HepG2 (cell line): ENCODE results near the gene NFATC4. TPM values are rescaled to one million over a fixed set of nuclear protein-coding genes. Genes with fewer than 3 reads are reported as not detected.
A peak's percentile ranks its signal among the peaks of the same experiment; 100 is the strongest.

ENCODE experiments used
- ATAC-seq: fragments of 200-7000 bp; cut with Tn5 transposase; 3 replicates; pipeline ENCODE4 v1.9.1; 2020; ENCODE audit warnings: mild to moderate bottlenecking, moderate library complexity
- BruUV-seq: library from RNA; stranded (reverse); fragments of 400-500 nt; replicated peaks from 2 replicates; lab custom pipeline; 2021; lab: Mats Ljungman, UMichigan
- CTCF ChIA-PET: fragments of 300-600 bp; formaldehyde crosslinking; extraction: SDS; loops from one replicate; lab custom pipeline; 2021; ENCODE audit warnings: low total read pairs, inconsistent platforms, low intra/inter-chr PET ratio; lab: Yijun Ruan, JAX
- POLR2A ChIA-PET: fragments of 350-600 bp; sonication (Branson Sonifier 250); formaldehyde crosslinking; loops from one replicate; lab custom pipeline; 2020; ENCODE audit warnings: antibody characterized with exemption, inconsistent platforms; lab: Yijun Ruan, JAX
- DNase-seq: peaks from one replicate; pipeline ENCODE4 v3.0.0-alpha.2; 2015; ENCODE audit warnings: low spot score
- FAIRE-seq: peaks from 3 replicates; lab custom pipeline; 2011; peaks lifted over from hg19 to GRCh38; lab: Jason Lieb, UNC
- H2AFZ ChIP-seq: one replicate; pipeline ENCODE4 v1.6.1; 2011; ENCODE audit warnings: low read length, inconsistent platforms
- H3K27ac ChIP-seq: fragments of 300-600 bp; 3 replicates; pipeline ENCODE4 v1.8.0; 2011; ENCODE audit warnings: mixed run types, mild to moderate bottlenecking, mixed read lengths, low read length, inconsistent platforms; ENCODE audit not compliant: insufficient read depth; ENCODE audit errors: extremely low read length
- H3K27me3 ChIP-seq, 2 experiments: fragments of 200-600 bp in 1 of 2; 2 replicates in 1 of 2; 3 replicates in 1 of 2; pipeline versions ENCODE4 v1.6.0 to v1.8.0; 2011; ENCODE audit warnings: low read length in 2 of 2, mild to moderate bottlenecking in 2 of 2, moderate library complexity in 2 of 2, inconsistent platforms in 1 of 2; ENCODE audit not compliant: insufficient read depth in 2 of 2, control insufficient read depth in 1 of 2
- H3K36me3 ChIP-seq, 2 experiments: fragments of 200-600 bp in 1 of 2; replicated peaks in 1 of 2; 2 replicates in 1 of 2; 3 replicates in 1 of 2; pipeline versions ENCODE4 v1.5.1 to v1.8.0; 2011; ENCODE audit warnings: low read length in 2 of 2, inconsistent platforms in 1 of 2; ENCODE audit not compliant: insufficient read depth in 2 of 2, control insufficient read depth in 1 of 2
- H3K4me1 ChIP-seq: 2 replicates; pipeline ENCODE4 v1.5.1; 2012; ENCODE audit warnings: low read length, inconsistent platforms; ENCODE audit not compliant: insufficient read depth
- H3K4me2 ChIP-seq: 2 replicates; pipeline ENCODE4 v1.6.0; 2011; ENCODE audit warnings: low read depth, low read length, inconsistent platforms
- H3K4me3 ChIP-seq, 3 experiments: fragments of 200-600 bp in 1 of 3; sonication (generic), shearing (Covaris generic) in 1 of 3; replicated peaks in 1 of 3; 2 replicates each; pipeline ENCODE4 v1.5.1; 2011 to 2016; ENCODE audit warnings: low read length in 3 of 3, inconsistent platforms in 2 of 3, low read depth in 2 of 3, mild to moderate bottlenecking in 2 of 3, control low read depth in 1 of 3, mixed read lengths in 1 of 3; ENCODE audit not compliant: insufficient read depth in 1 of 3
- H3K79me2 ChIP-seq: one replicate; pipeline ENCODE4 v1.6.1; 2011; ENCODE audit warnings: low read length, inconsistent platforms; ENCODE audit not compliant: insufficient read depth
- H3K9ac ChIP-seq: 2 replicates; pipeline ENCODE4 v1.6.0; 2011; ENCODE audit warnings: mild to moderate bottlenecking, low read depth, low read length, inconsistent platforms; ENCODE audit not compliant: insufficient read depth
- H3K9me3 ChIP-seq: 2 replicates; pipeline ENCODE4 v1.5.1; 2012; ENCODE audit warnings: mild to moderate bottlenecking, low read length
- H4K20me1 ChIP-seq: 2 replicates; pipeline ENCODE4 v1.6.0; 2011; ENCODE audit warnings: inconsistent platforms, mild to moderate bottlenecking, low read length, moderate library complexity; ENCODE audit not compliant: insufficient read depth
- ATAD3A ChIP-seq: sonication (generic); formaldehyde crosslinking; IDR thresholded peaks from 2 replicates; pipeline ENCODE4 v1.4.0; 2020; ENCODE audit warnings: missing genetic modification reagents
- ATF7 ChIP-seq, 2 experiments: fragments of 450-650 bp in 1 of 2; sonication (generic) in 1 of 2; formaldehyde crosslinking in 1 of 2; IDR thresholded peaks; 2 replicates each; pipeline versions ENCODE4 v1.4.0 to v1.6.1; 2016 to 2020; ENCODE audit warnings: antibody characterized with exemption in 1 of 2, mild to moderate bottlenecking in 1 of 2, missing genetic modification reagents in 1 of 2
- DBP ChIP-seq: sonication (generic); formaldehyde crosslinking; IDR thresholded peaks from 2 replicates; pipeline ENCODE4 v1.4.0; 2020; ENCODE audit warnings: missing genetic modification reagents; ENCODE audit errors: not compliant biosample characterization
- HES4 ChIP-seq: sonication (generic); formaldehyde crosslinking; IDR thresholded peaks from 2 replicates; pipeline ENCODE4 v1.9.0; 2021; ENCODE audit warnings: mild to moderate bottlenecking, missing genetic modification reagents, borderline replicate concordance
- IKZF1 ChIP-seq: fragments of 450-650 bp; IDR thresholded peaks from 2 replicates; pipeline ENCODE4 v1.7.1; 2016
- KDM1A ChIP-seq: IDR thresholded peaks from 2 replicates; pipeline ENCODE4 v1.6.1; 2016; ENCODE audit warnings: missing compliant biosample characterization
- MIER2 ChIP-seq: IDR thresholded peaks from 2 replicates; pipeline ENCODE4 v1.6.1; 2016; ENCODE audit warnings: missing biosample characterization, missing genetic modification reagents
- SNAPC4 ChIP-seq: sonication (generic); formaldehyde crosslinking; IDR thresholded peaks from 2 replicates; pipeline ENCODE4 v1.4.0; 2020; ENCODE audit warnings: mild to moderate bottlenecking, missing genetic modification reagents
- ZNF263 ChIP-seq: sonication (generic); formaldehyde crosslinking; IDR thresholded peaks from 2 replicates; pipeline ENCODE4 v1.4.0; 2020; ENCODE audit warnings: missing genetic modification reagents
- ZNF34 ChIP-seq: sonication (generic); formaldehyde crosslinking; IDR thresholded peaks from 2 replicates; pipeline ENCODE4 v1.4.0; 2020; ENCODE audit warnings: mild to moderate bottlenecking, missing genetic modification reagents, borderline replicate concordance
- ZNF382 ChIP-seq: sonication (generic); formaldehyde crosslinking; IDR thresholded peaks from 2 replicates; pipeline ENCODE4 v1.5.0; 2020; ENCODE audit warnings: missing genetic modification reagents, mild to moderate bottlenecking, borderline replicate concordance
- ZNF430 ChIP-seq: sonication (generic); formaldehyde crosslinking; IDR thresholded peaks from 2 replicates; pipeline ENCODE4 v1.9.0; 2021; ENCODE audit warnings: mild to moderate bottlenecking, missing genetic modification reagents
- ZNF432 ChIP-seq: sonication (generic); formaldehyde crosslinking; IDR thresholded peaks from 2 replicates; pipeline ENCODE4 v1.5.0; 2020; ENCODE audit warnings: missing genetic modification reagents, mild to moderate bottlenecking, borderline replicate concordance
- ZNF546 ChIP-seq: sonication (generic); formaldehyde crosslinking; conservative IDR thresholded peaks from 2 replicates; pipeline ENCODE4 v1.8.1; 2023; ENCODE audit warnings: mild to moderate bottlenecking, missing genetic modification reagents
- ZNF552 ChIP-seq: sonication (generic); formaldehyde crosslinking; IDR thresholded peaks from 2 replicates; pipeline ENCODE4 v1.9.0; 2022; ENCODE audit warnings: missing genetic modification reagents, mild to moderate bottlenecking, borderline replicate concordance
- whole genome bisulfite sequencing: methylation state at CpG from one replicate; pipeline ENCODE4 v1.1.6; 2017; ENCODE audit warnings: low lambda C conversion rate; 5-methylcytosine and 5-hydroxymethylcytosine counted together
- in situ Hi-C: cut with HindIII; loops from 2 replicates; pipeline ENCODE4 v1.10.0; 2017; ENCODE audit warnings: low pct_unique_long_range_greater_than_20kb; ENCODE audit not compliant: extremely low pct_ligation_motif_present
- intact Hi-C: fragments of 100-400 bp; cut with micrococcal nuclease; formaldehyde crosslinking; loops from one replicate; pipeline ENCODE4 v1.10.0; 2022; ENCODE audit not compliant: unreplicated experiment
- polyA plus RNA-seq, 8 experiments: library from polyadenylated mRNA; depleted of rRNA in 3 of 8; stranded (reverse) in 7 of 8; unstranded in 1 of 8; fragments of >200 nt; fragmentation: Illumina TruSeq in 4 of 8; extraction: Trizol in 4 of 8; gene quantifications; 2 replicates each; pipeline versions ENCODE4 v1.2.1 to v1.2.3, GENCODE V29; 2011 to 2016; ENCODE audit warnings: low read depth in 4 of 8, missing spikeins in 1 of 8, mixed read lengths in 1 of 8; ENCODE audit not compliant: insufficient read depth in 1 of 8
- total RNA-seq, 5 experiments: library from RNA; depleted of rRNA; stranded (reverse); fragments of >200 nt; fragmentation: Illumina TruSeq; extraction: Trizol; gene quantifications; 2 replicates each; pipeline ENCODE4 v1.2.3, GENCODE V29; 2016; ENCODE audit warnings: low read depth in 1 of 5

Gene NFATC4
- total and polyA plus RNA-seq, 2 of the 13 experiments (the other 11 are each of a cell fraction or from before 2014, with no cell fraction given): 0.04 to 0.15 TPM

- 1% methylated on average over 40 of the region's 40 CpGs for WGBS
- no peaks in the 10 kb centered on the region for H3K79me2 ChIP-seq
- H3K36me3 ChIP-seq: no peaks in the 10 kb centered on the region
- no peaks in the 10 kb centered on the region for H3K9me3 ChIP-seq
- ATAC-seq (peak; percentile 83), DNase-seq (peak; percentile 92), FAIRE-seq (no peak)
- H3K27me3 ChIP-seq: peaks cover 20 to 54% of the 10 kb centered on the region in 2 experiments
- H3K27ac ChIP-seq: no peak overlapping the region
- H3K4me1 ChIP-seq: peaks cover 26% of the 10 kb centered on the region
- peak overlapping the region; percentile 64 for H2AFZ ChIP-seq
- H4K20me1 ChIP-seq: no peaks in the 10 kb centered on the region
- ChIA-PET CTCF (interaction anchor here (1.9 to 7.9 kb wide), 5 partner anchors 34 to 75 kb away, joined by 4 to 295 read pairs (median 30); partner anchors contain the start of genes ADCY4, CBLN3, KHNYN and SDR39U1), POLR2A (interaction anchor here (0.8 to 2.3 kb wide), 10 partner anchors 13 to 226 kb away, joined by 3 to 90 read pairs (median 6); partner anchors contain the start of genes CBLN3, CIDEB, EMC9 and KHNYN)
- H3K4me2 ChIP-seq: peak overlapping the region; percentile 99
- peak overlapping the region; percentile 35; the same call in 1 of the 2 replicates for H3K9ac ChIP-seq
- intact Hi-C loops: loop anchor here (5.0 kb wide), 1 partner anchor 195 kb away; no protein-coding TSS in a partner anchor
- BruUV-seq: no TSS peak
- in situ Hi-C loops: loop anchor here (5.0 kb wide), 1 partner anchor 65 kb away; no protein-coding TSS in a partner anchor
- H3K4me3 ChIP-seq: peak overlapping the region; percentile 71 to 80 (median 74)
- TF ChIP-seq ZNF263 (CRISPR knock-in tag): peak; percentile 46
- TF ChIP-seq DBP (CRISPR knock-in tag): no peak
- TF ChIP-seq ATAD3A: no peak
- no peak for TF ChIP-seq ATF7 (IDR thresholded peaks at IDR 0.05)
- TF ChIP-seq ATF7 (CRISPR knock-in tag; IDR thresholded peaks at IDR 0.05): peak; percentile 47; the same call in 1 of the 2 replicates
- 0 out of 2 replicates have a peak, but pooled peaks have one; percentile 5 for TF ChIP-seq ZNF546 (CRISPR knock-in tag)
- TF ChIP-seq ZNF552: no peak; the same call in 1 of the 2 replicates
- no peak for TF ChIP-seq ZNF382 (CRISPR knock-in tag)
- TF ChIP-seq IKZF1: no peak
- 0 out of 2 replicates have a peak, but pooled peaks have one; percentile 13 for TF ChIP-seq KDM1A (CRISPR knock-in tag)
- TF ChIP-seq ZNF34 (CRISPR knock-in tag): no peak
- no peak for TF ChIP-seq ZNF432
- 0 out of 2 replicates have a peak, but pooled peaks have one; percentile 58 for TF ChIP-seq HES4 (CRISPR knock-in tag)
- 0 out of 2 replicates have a peak, but pooled peaks have one; percentile 49 for TF ChIP-seq SNAPC4 (CRISPR knock-in tag)
- no peak for TF ChIP-seq MIER2
- TF ChIP-seq ZNF430 (CRISPR knock-in tag): no peak; the same call in 1 of the 2 replicates
Measured at GRCh38 chr14:24366721-24367513, 1.1 kb upstream of the NFATC4 start.
